Uterus (tissue), 4 donors: Measurements from ENCODE around the gene ARL5A. TPM values are rescaled to one million over a fixed set of nuclear protein-coding genes. Genes with fewer than 3 reads are reported as not detected.

Source experiments
- DNase-seq, 2 donors: peaks; one replicate each; pipeline ENCODE4 v3.0.0-alpha.2; 2019 to 2020
- H3K27ac ChIP-seq, 2 donors: fragments of 200-600 bp; sonication (generic); 1 replicate in 1 of 2; 2 replicates in 1 of 2; pipeline ENCODE4 v1.5.1; 2016 to 2018
- H3K27me3 ChIP-seq, 2 donors: fragments of 200-600 bp; sonication (generic); one replicate each; pipeline ENCODE4 v1.5.1; 2018 to 2019; ENCODE audit warnings: control low read depth in 1 of 2
- H3K36me3 ChIP-seq, 2 donors: fragments of 200-600 bp; sonication (generic); one replicate each; pipeline ENCODE4 v1.5.1; 2019; ENCODE audit warnings: control low read depth in 1 of 2
- H3K4me1 ChIP-seq, 2 donors: fragments of 200-600 bp; sonication (generic); one replicate each; pipeline ENCODE4 v1.5.1; 2018 to 2019; ENCODE audit warnings: control low read depth in 1 of 2
- H3K4me3 ChIP-seq, 2 donors: fragments of 200-600 bp; sonication (generic); 1 replicate in 1 of 2; 2 replicates in 1 of 2; pipeline ENCODE4 v1.5.1; 2018 to 2019; ENCODE audit warnings: mild to moderate bottlenecking in 1 of 2
- H3K9me3 ChIP-seq, 2 donors: fragments of 200-600 bp; sonication (generic); one replicate each; pipeline ENCODE4 v1.5.1; 2019; ENCODE audit warnings: control low read depth in 1 of 2
- POLR2A ChIP-seq, 2 donors: fragments of 450-650 bp; IDR thresholded peaks; one replicate each; pipeline ENCODE4 v1.6.1; 2016; ENCODE audit warnings: antibody characterized with exemption in 2 of 2, mild to moderate bottlenecking in 1 of 2, moderate library complexity in 1 of 2
- intact Hi-C: fragments of 100-400 bp; cut with DNase I; formaldehyde crosslinking; loops from one replicate; pipeline ENCODE4 v1.15.1; 2023; ENCODE audit warnings: low total_unique reads
- total RNA-seq, 4 donors: library from RNA; depleted of rRNA in 3 of 4; stranded (reverse); fragments of >200 nt in 3 of 4; gene quantifications; one replicate each; pipeline versions ENCODE4 v1.1.0 to v1.2.4, GENCODE V29; 2014 to 2023
- TF ChIP-seq, protein P1 (sequence below), 4 experiments: fragments of 200-600 bp in 2 of 4; fragments of 450-650 bp in 2 of 4; sonication (generic) in 2 of 4; IDR thresholded peaks; one replicate each; pipeline ENCODE4 v1.5.1; 2016 to 2019; ENCODE audit warnings: antibody characterized with exemption in 4 of 4, mild to moderate bottlenecking in 2 of 4, moderate library complexity in 1 of 4
- donor health status: DM: yes; HTN: yes; CAD: no.

The ARL5A gene
- total RNA-seq, 4 donors from 2014 or later = 21.2 to 101 (median 40.7) TPM

DNA sequence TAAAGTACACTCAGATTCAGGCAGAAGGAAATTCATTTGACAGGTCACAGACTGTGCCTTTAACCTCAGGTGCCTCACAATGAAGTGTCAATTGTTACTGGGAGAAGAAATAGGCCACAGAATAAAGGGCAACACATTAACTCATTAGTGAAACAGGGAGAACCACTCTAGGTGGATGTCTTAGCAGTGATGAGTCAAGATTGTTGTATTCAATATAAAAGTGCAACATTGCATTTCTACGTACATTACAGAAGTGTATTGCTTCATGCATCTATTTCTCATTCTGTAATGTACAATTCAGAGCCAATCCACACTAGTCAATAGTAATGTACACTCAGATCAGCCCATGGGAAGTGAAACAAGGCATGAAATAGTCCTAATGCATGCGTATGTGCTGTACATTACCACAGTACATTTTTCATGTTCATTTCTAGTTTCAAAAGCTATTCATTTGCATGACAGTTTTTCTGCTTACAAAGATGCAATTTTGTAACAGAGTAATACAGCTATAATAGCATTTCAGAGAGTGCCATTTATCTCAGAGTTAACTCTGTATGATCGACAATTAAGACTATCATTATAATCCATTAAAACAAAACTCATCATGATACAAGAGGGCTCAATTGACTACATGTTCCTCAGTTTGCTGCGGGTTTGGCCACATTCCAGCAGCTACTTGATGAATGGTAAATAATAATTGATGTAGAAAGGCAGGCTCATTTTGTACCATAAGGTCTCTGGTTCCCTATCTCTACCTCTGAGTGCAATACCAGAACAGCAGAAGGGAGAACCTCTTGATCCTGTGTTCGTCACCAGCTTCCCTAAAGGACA, 12.2 kb upstream of the ARL5A start:
- no peak for TF ChIP-seq POLR2A (IDR thresholded peaks at IDR 0.05)
- intact Hi-C loops = no loop called here
- H3K4me3 ChIP-seq = no peak overlapping the region
- DNase-seq = no peak
- no peaks in the 10 kb centered on the region for H3K36me3 ChIP-seq
- no peaks in the 10 kb centered on the region for H3K4me1 ChIP-seq
- no peak overlapping the region for H3K27ac ChIP-seq
- no peaks in the 10 kb centered on the region for H3K27me3 ChIP-seq
- H3K9me3 ChIP-seq = no peaks in the 10 kb centered on the region

DNA sequence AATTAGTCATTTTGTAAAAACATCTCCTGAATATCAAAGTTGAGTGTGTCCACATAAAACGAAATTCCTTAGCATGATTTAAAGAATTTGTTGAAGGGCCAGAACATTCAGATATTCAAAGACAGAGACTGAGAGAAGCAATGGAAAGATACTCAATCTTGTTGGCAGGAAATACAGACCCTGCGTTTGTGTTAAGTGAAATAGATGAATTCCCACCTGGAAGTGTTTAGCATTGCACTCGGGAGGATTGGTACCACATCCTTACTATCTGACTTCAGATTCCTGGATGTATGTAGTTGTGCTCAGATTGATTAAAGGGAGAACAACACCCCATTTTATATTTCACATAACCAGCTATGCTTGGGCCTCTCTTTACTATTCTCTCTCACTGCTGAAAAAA, 9.7 kb upstream of the ARL5A start:
- H3K4me1 ChIP-seq = no peaks in the 10 kb centered on the region
- no peak overlapping the region for H3K4me3 ChIP-seq
- TF ChIP-seq POLR2A (IDR thresholded peaks at IDR 0.05) = no peak
- TF ChIP-seq, protein P1, sequence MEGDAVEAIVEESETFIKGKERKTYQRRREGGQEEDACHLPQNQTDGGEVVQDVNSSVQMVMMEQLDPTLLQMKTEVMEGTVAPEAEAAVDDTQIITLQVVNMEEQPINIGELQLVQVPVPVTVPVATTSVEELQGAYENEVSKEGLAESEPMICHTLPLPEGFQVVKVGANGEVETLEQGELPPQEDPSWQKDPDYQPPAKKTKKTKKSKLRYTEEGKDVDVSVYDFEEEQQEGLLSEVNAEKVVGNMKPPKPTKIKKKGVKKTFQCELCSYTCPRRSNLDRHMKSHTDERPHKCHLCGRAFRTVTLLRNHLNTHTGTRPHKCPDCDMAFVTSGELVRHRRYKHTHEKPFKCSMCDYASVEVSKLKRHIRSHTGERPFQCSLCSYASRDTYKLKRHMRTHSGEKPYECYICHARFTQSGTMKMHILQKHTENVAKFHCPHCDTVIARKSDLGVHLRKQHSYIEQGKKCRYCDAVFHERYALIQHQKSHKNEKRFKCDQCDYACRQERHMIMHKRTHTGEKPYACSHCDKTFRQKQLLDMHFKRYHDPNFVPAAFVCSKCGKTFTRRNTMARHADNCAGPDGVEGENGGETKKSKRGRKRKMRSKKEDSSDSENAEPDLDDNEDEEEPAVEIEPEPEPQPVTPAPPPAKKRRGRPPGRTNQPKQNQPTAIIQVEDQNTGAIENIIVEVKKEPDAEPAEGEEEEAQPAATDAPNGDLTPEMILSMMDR (IDR thresholded peaks at IDR 0.05) = no peak
- H3K27me3 ChIP-seq = no peaks in the 10 kb centered on the region
- DNase-seq = no peak
- no peaks in the 10 kb centered on the region for H3K36me3 ChIP-seq
- intact Hi-C loops = no loop called here
- H3K27ac ChIP-seq = no peak overlapping the region
- no peaks in the 10 kb centered on the region for H3K9me3 ChIP-seq

DNA sequence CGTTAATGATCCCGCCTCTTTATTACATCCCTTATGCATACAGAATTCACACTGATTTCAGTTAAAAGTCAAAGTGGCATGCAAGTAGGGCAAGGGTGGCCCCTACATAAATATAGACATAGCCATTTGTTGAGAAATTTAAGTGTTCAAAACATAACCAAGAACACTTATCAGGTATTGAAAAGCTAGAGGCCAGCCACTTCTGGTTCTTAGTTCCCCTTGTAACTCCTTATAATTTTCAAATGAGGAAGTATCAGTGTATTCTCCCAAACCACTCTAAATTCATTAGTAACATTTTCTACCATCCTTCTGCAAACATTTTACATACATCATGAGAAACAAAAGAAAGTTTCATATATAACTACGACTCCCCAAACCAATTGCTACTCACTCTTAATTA, 5.8 kb upstream of the ARL5A start:
- Histone ChIP-seq H3K36me3 (no peaks in the 10 kb centered on the region), H3K9me3 (no peaks in the 10 kb centered on the region), H3K4me1 (no peaks in the 10 kb centered on the region), H3K4me3 (no peak overlapping the region), H3K27me3 (no peaks in the 10 kb centered on the region), H3K27ac (no peak overlapping the region)
- TF ChIP-seq, protein P1 (IDR thresholded peaks at IDR 0.05) = no peak
- TF ChIP-seq POLR2A (IDR thresholded peaks at IDR 0.05) = no peak
- intact Hi-C loops = no loop called here
- no peak for DNase-seq

DNA sequence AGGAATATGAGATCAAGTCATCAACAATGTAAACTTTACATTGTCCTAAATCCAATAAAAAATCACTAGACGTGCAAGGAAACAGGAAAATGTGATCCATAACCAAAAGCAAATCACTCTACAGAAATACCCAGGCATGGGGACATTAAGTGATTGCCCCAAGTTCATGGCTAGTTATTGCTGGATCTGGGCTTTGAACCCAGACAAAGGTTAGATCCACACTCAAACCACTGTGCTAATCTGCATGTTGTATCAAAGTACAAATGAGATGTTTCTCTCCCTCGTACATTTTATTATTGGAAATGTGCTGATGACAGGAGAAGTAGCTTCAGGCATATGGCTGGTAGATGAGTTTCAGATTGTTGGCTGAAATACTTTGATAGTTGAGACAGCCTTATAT, 2.7 kb upstream of the ARL5A start:
- no peak for DNase-seq
- no peak overlapping the region for H3K4me3 ChIP-seq
- TF ChIP-seq, protein P1 (IDR thresholded peaks at IDR 0.05) = no peak
- TF ChIP-seq POLR2A (IDR thresholded peaks at IDR 0.05) = no peak
- peaks cover 0 to 4% of the 10 kb centered on the region in 2 donors for H3K4me1 ChIP-seq
- H3K27me3 ChIP-seq = no peaks in the 10 kb centered on the region
- no peaks in the 10 kb centered on the region for H3K36me3 ChIP-seq
- H3K27ac ChIP-seq = no peak overlapping the region
- H3K9me3 ChIP-seq = no peaks in the 10 kb centered on the region
- intact Hi-C loops = no loop called here

DNA sequence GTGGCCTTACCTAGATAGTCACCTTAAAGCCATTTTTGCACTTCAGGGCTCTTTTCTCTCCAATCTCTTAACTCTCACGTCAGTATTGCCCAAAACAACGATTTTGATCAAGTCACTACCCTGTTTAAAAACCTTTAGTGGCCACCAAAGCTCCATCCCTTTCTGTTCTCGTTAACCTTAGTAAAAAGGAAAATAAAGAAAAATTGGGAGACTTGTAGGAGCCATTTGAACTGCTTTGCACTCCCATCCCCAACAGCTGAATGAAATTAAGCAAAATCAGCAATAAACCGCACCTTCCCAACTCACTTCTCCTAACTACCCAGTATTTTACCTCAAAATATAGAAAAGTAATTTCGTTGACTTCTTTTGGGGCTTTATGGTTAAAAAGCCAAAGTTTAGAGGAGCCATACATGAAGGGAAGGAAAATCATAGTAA, 686 bp upstream of the ARL5A start:
- H3K27ac ChIP-seq = peak overlapping the region; percentile 80 to 88

More for the DNA sequence above, 686 bp upstream of the ARL5A start:
- Histone ChIP-seq H3K4me3 (peak overlapping the region; percentile 67 to 86), H3K36me3 (no peaks in the 10 kb centered on the region), H3K27me3 (no peaks in the 10 kb centered on the region), H3K9me3 (no peaks in the 10 kb centered on the region), H3K4me1 (peaks cover 0 to 9% of the 10 kb centered on the region in 2 donors)
- intact Hi-C loops = no loop called here
- DNase-seq = no peak
- TF ChIP-seq, protein P1 (IDR thresholded peaks at IDR 0.05) = no peak
- TF ChIP-seq POLR2A (IDR thresholded peaks at IDR 0.05) = no peak
